Measurements from ENCODE around the gene CCDC32.

CCDC32 gene

GRCh38 chr15:40565333-40566238, 744 bp upstream of the CCDC32 start:
- DNase-seq: no peak

GRCh38 chr15:40563426-40563825, 1.4 kb downstream of the CCDC32 start:
- DNase-seq: no peak

- DNase-seq: no peak
Observed at GRCh38 chr15:40562691-40563090, 2.2 kb downstream of the CCDC32 start.

- no peak for DNase-seq
Observed at GRCh38 chr15:40558952-40559742, 5.7 kb downstream of the CCDC32 start.

GRCh38 chr15:40555876-40556275, 9.0 kb downstream of the CCDC32 start:
- DNase-seq: no peak

- no peak for DNase-seq
Observed at GRCh38 chr15:40554161-40554525, 10.7 kb downstream of the CCDC32 start.

GRCh38 chr15:40550341-40551037, 14.4 kb downstream of the CCDC32 start:
- peak; percentile 79 to 81 for DNase-seq

- no peak for DNase-seq
Observed at GRCh38 chr15:40549894-40550293, 14.9 kb downstream of the CCDC32 start.

- no peak for DNase-seq
Observed at GRCh38 chr15:40548610-40549009, 16.2 kb downstream of the CCDC32 start.

GRCh38 chr15:40545457-40545856, 19.4 kb downstream of the CCDC32 start:
- no peak for DNase-seq

- no peak for DNase-seq
Observed at GRCh38 chr15:40543631-40544294, 21.1 kb downstream of the CCDC32 start.

- no peak for DNase-seq
Observed at GRCh38 chr15:40543082-40543481, 21.8 kb downstream of the CCDC32 start.

- no peak for DNase-seq
Observed at GRCh38 chr15:40538976-40539375, 25.9 kb downstream of the CCDC32 start.

GRCh38 chr15:40536501-40536900, 28.3 kb downstream of the CCDC32 start:
- DNase-seq: no peak

- DNase-seq: no peak
Observed at GRCh38 chr15:40534371-40534770, 30.5 kb downstream of the CCDC32 start.

- DNase-seq: no peak
Observed at GRCh38 chr15:40533763-40534364, 31.0 kb downstream of the CCDC32 start.

- DNase-seq: no peak
Observed at GRCh38 chr15:40528801-40529200, 36.0 kb downstream of the CCDC32 start.

GRCh38 chr15:40525855-40526254, 39.0 kb downstream of the CCDC32 start:
- no peak for DNase-seq

GRCh38 chr15:40523611-40524010, 41.2 kb downstream of the CCDC32 start:
- no peak for DNase-seq

- DNase-seq: no peak
Observed at GRCh38 chr15:40516322-40516721, 48.5 kb downstream of the CCDC32 start.

GRCh38 chr15:40513609-40514008, 51.2 kb downstream of the CCDC32 start:
- no peak for DNase-seq

- DNase-seq: no peak
Observed at GRCh38 chr15:40512440-40512839, 52.4 kb downstream of the CCDC32 start.

Data from inflammatory macrophage (primary cell).